T-cell (primary cell): ENCODE results near the gene PLCG2. TPM values are rescaled to one million over a fixed set of nuclear protein-coding genes. Genes with fewer than 3 reads are reported as not detected.

Source experiments
- ATAC-seq, 4 experiments: fragments of 200-7000 bp in 3 of 4; fragments of 150-1000 bp in 1 of 4; cut with Tn5 transposase; replicated peaks in 1 of 4; 1 replicate in 3 of 4; 2 replicates in 1 of 4; pipeline ENCODE4 v1.10.0; 2021; ENCODE audit warnings: moderate library complexity in 3 of 4, mild to moderate bottlenecking in 2 of 4, moderate number of reproducible peaks in 1 of 4
- CTCF ChIA-PET, 2 donors: fragments of 300-600 bp; sonication (Branson Sonifier 250); formaldehyde crosslinking; loops; one replicate each; lab custom pipeline; 2022; ENCODE audit warnings: antibody characterized with exemption in 2 of 2; lab: Charles Lee
- POLR2A ChIA-PET, 2 donors: fragments of 300-600 bp; sonication (Branson Sonifier 250); formaldehyde crosslinking; loops; one replicate each; lab custom pipeline; 2022; ENCODE audit warnings: antibody characterized with exemption in 2 of 2; lab: Charles Lee
- DNase-seq, 35 experiments: peaks; one replicate each; pipeline versions ENCODE4 v3.0.0 to v3.0.0-alpha.2; 2013 to 2023
- H3K27ac ChIP-seq: one replicate; pipeline ENCODE4 v1.5.1; 2013; ENCODE audit warnings: low read length
- H3K27me3 ChIP-seq, 2 experiments: replicated peaks in 1 of 2; 1 replicate in 1 of 2; 2 replicates in 1 of 2; pipeline versions ENCODE4 v1.6.1 to v1.7.0; 2013; ENCODE audit warnings: low read length in 1 of 2, mixed read lengths in 1 of 2; ENCODE audit not compliant: control insufficient read depth in 2 of 2, insufficient read depth in 2 of 2; ENCODE audit errors: extremely low read depth in 1 of 2
- H3K36me3 ChIP-seq, 2 donors: 1 replicate in 1 of 2; 2 replicates in 1 of 2; pipeline versions ENCODE4 v1.6.1 to v1.7.0; 2013; ENCODE audit warnings: low read length in 1 of 2; ENCODE audit not compliant: control insufficient read depth in 2 of 2, insufficient read depth in 1 of 2; ENCODE audit errors: extremely low read depth in 1 of 2
- H3K4me1 ChIP-seq, 2 experiments: 1 replicate in 1 of 2; 2 replicates in 1 of 2; pipeline versions ENCODE4 v1.6.1 to v1.7.0; 2013; ENCODE audit warnings: low read length in 2 of 2, mixed read lengths in 1 of 2; ENCODE audit not compliant: insufficient read depth in 2 of 2, control insufficient read depth in 1 of 2; ENCODE audit errors: extremely low read depth in 1 of 2
- H3K4me3 ChIP-seq, 2 donors: 1 replicate in 1 of 2; 2 replicates in 1 of 2; pipeline versions ENCODE4 v1.5.1 to v1.7.0; 2013; ENCODE audit warnings: mild to moderate bottlenecking in 2 of 2, low read length in 1 of 2, moderate library complexity in 1 of 2; ENCODE audit not compliant: control insufficient read depth in 1 of 2; ENCODE audit errors: extremely low read depth in 1 of 2
- H3K9me3 ChIP-seq: 2 replicates; pipeline ENCODE4 v1.7.0; 2013
- H3K27ac Mint-ChIP-seq, 2 donors: one replicate each; pipeline ENCODE4 v1.8.0; 2020 to 2021; ENCODE audit warnings: mild to moderate bottlenecking in 2 of 2, mixed read lengths in 2 of 2
- H3K27me3 Mint-ChIP-seq, 2 donors: one replicate each; pipeline ENCODE4 v1.8.0; 2021 to 2022; ENCODE audit warnings: mixed read lengths in 2 of 2
- H3K36me3 Mint-ChIP-seq: one replicate; pipeline ENCODE4 v1.8.0; 2021; ENCODE audit warnings: mixed read lengths
- H3K4me1 Mint-ChIP-seq, 3 donors: one replicate each; pipeline ENCODE4 v1.8.0; 2020 to 2022; ENCODE audit warnings: mixed read lengths in 3 of 3, mild to moderate bottlenecking in 1 of 3
- H3K4me3 Mint-ChIP-seq, 3 donors: one replicate each; pipeline ENCODE4 v1.8.0; 2020 to 2022; ENCODE audit warnings: mild to moderate bottlenecking in 3 of 3, mixed read lengths in 3 of 3, moderate library complexity in 3 of 3
- H3K9me3 Mint-ChIP-seq, 3 donors: one replicate each; pipeline ENCODE4 v1.8.0; 2020 to 2022; ENCODE audit warnings: mixed read lengths in 3 of 3
- WGBS: methylation state at CpG from one replicate; pipeline ENCODE4 v1.1.5; 2013; ENCODE audit warnings: missing lambda C conversion rate; ENCODE audit not compliant: insufficient coverage; 5-methylcytosine and 5-hydroxymethylcytosine counted together
- total RNA-seq, 35 experiments: library from RNA in 6 of 35; stranded (reverse) in 6 of 35; fragments of 120-200 nt in 1 of 35; gene quantifications; one replicate each; pipeline versions ENCODE4 v1.2.1 to v1.2.4 and lab custom pipeline; 2013 to 2026

PLCG2 gene
- total RNA-seq, 5 donors from 2014 or later (not counting 1 experiment from before 2014, with no cell fraction given), result 7.5 to 27.1 (median 12.1) TPM

DNA sequence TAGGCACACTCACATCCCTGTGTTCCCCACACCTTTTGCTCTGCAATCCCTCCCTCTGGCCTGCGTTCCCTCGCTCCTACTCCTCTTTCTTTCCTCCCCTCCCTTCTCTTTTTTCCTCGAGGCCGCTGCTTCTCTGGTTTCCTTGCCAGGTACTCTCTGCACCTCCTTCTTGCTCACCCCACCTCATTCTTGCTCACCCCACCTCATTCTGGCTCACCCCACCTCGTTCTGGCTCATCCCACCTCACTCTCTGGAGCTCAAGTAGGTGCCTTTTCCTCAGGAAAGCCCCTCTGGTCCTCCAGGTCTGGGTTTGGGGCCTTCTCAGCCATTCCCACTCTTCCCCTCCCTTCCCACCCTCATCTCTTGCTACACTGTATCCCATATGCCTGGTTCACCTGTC lies 103.5 kb downstream of the PLCG2 start:
- no peaks in the 10 kb centered on the region for H3K4me1 Mint-ChIP-seq
- no peak overlapping the region for H3K27ac ChIP-seq
- ChIA-PET CTCF (no interaction called here), POLR2A (no interaction called here)
- H3K36me3 ChIP-seq, result no peaks in the 10 kb centered on the region
- H3K36me3 Mint-ChIP-seq, result no peaks in the 10 kb centered on the region
- H3K9me3 Mint-ChIP-seq, result no peaks in the 10 kb centered on the region
- H3K27me3 ChIP-seq, result no peaks in the 10 kb centered on the region
- no peak overlapping the region for H3K4me3 ChIP-seq
- H3K9me3 ChIP-seq, result no peaks in the 10 kb centered on the region
- ATAC-seq (no peak), DNase-seq (no peak)
- no peaks in the 10 kb centered on the region for H3K27me3 Mint-ChIP-seq
- H3K4me3 Mint-ChIP-seq, result no peak overlapping the region
- no peaks in the 10 kb centered on the region for H3K4me1 ChIP-seq
- WGBS, result 82% methylated on average over 5 of the region's 5 CpGs
- no peak overlapping the region for H3K27ac Mint-ChIP-seq

DNA sequence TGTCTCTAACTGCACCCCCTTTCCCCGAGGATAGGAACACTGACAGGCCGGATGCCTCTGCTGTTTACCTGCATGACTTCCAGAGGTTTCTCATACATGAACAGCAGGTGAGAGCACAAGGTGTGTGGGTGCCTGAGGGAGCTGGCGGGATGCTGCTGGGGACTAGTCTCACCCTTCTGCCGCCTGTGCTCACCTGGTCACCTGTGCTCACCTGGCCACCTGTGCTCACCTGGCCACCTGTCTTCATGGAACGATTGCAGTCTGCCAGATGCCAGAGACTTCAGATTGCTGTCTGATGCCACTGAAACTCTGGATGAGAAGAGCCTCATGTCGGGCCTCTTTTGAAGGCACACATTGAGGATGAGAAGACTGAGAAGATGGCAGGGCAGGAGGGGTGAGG lies 104.1 kb downstream of the PLCG2 start:
- ATAC-seq (no peak), DNase-seq (no peak)
- Histone ChIP-seq H3K27me3 (no peaks in the 10 kb centered on the region), H3K4me3 (no peak overlapping the region), H3K9me3 (no peaks in the 10 kb centered on the region), H3K27ac (no peak overlapping the region), H3K4me1 (no peaks in the 10 kb centered on the region), H3K36me3 (no peaks in the 10 kb centered on the region)
- Mint-ChIP-seq H3K27me3 (no peaks in the 10 kb centered on the region), H3K4me3 (no peak overlapping the region), H3K36me3 (no peaks in the 10 kb centered on the region), H3K27ac (no peak overlapping the region), H3K4me1 (no peaks in the 10 kb centered on the region), H3K9me3 (no peaks in the 10 kb centered on the region)
- CTCF ChIA-PET, result no interaction called here
- WGBS, result 92% methylated on average over 6 of the region's 6 CpGs
- POLR2A ChIA-PET, result no interaction called here

DNA sequence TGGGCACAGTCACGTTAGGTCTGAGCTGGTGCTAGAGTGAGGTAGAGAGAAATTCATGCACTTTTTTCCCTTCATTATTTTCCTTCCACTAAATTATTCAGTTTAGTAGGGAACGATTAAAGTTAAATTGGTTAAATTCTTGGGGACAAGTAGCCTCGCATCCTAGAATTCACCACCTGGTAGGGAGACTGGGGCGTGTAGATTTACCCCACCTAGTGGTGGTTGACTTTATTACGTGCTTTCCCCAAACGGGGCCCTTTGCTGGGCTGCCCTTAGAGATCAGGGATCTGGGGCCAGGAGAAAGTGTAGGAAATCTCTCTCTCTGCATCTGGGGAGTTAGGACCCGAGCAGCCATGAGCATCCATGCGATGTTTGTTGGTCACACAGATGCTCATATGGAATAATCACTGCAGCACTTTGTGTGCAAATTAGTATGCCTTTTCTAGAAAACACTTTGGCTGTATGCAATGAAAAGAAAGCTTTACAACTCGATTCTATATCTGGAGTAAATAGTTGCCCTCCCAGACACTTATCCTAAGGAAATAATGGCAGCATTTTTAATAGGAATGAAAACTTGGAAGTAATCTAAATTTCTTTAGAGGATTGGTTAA lies 107.0 kb downstream of the PLCG2 start:
- H3K36me3 ChIP-seq, result no peaks in the 10 kb centered on the region
- ChIA-PET CTCF (interaction anchor here (0.6 to 1.2 kb wide), 3 partner anchors 264 to 1087 kb away, joined by 3 read pairs; no protein-coding TSS in a partner anchor), POLR2A (no interaction called here)
- no peak overlapping the region for H3K4me3 ChIP-seq
- WGBS, result 51% methylated on average over 2 of the region's 9 CpGs
- peaks cover 0 to 2% of the 10 kb centered on the region in 2 experiments for H3K4me1 ChIP-seq
- H3K27ac ChIP-seq, result no peak overlapping the region
- no peaks in the 10 kb centered on the region for H3K4me1 Mint-ChIP-seq
- peak in 1 of 4 experiments; percentile 48 for ATAC-seq
- no peaks in the 10 kb centered on the region for H3K9me3 ChIP-seq
- DNase-seq, result peak in 3 of 35 experiments; percentile 6 to 47 (median 18)
- no peaks in the 10 kb centered on the region for H3K36me3 Mint-ChIP-seq
- H3K9me3 Mint-ChIP-seq, result no peaks in the 10 kb centered on the region
- peaks cover 0 to 1% of the 10 kb centered on the region in 2 donors for H3K27me3 Mint-ChIP-seq
- H3K27ac Mint-ChIP-seq, result no peak overlapping the region
- H3K27me3 ChIP-seq, result no peaks in the 10 kb centered on the region
- no peak overlapping the region for H3K4me3 Mint-ChIP-seq

GRCh38 chr16:81888520-81889394 lies 109.7 kb downstream of the PLCG2 start:
- ATAC-seq (no peak), DNase-seq (no peak)
- POLR2A ChIA-PET, result no interaction called here
- Histone ChIP-seq H3K4me3 (no peak overlapping the region), H3K27ac (no peak overlapping the region), H3K27me3 (no peaks in the 10 kb centered on the region), H3K4me1 (peaks cover 0 to 2% of the 10 kb centered on the region in 2 experiments), H3K36me3 (no peaks in the 10 kb centered on the region), H3K9me3 (no peaks in the 10 kb centered on the region)
- Mint-ChIP-seq H3K9me3 (no peaks in the 10 kb centered on the region), H3K4me3 (no peak overlapping the region), H3K27me3 (peaks cover 0 to 1% of the 10 kb centered on the region in 2 donors), H3K36me3 (no peaks in the 10 kb centered on the region), H3K27ac (no peak overlapping the region), H3K4me1 (no peaks in the 10 kb centered on the region)
- CTCF ChIA-PET, result interaction anchor here (0.5 to 1.1 kb wide), 3 partner anchors 19 to 696 kb away, joined by 3 to 5 read pairs (median 4); no protein-coding TSS in a partner anchor
- WGBS, result 85% methylated on average over 13 of the region's 16 CpGs

GRCh38 chr16:81891736-81892364 lies 112.8 kb downstream of the PLCG2 start:
- peaks cover 0 to 6% of the 10 kb centered on the region in 2 donors for H3K36me3 ChIP-seq
- CTCF ChIA-PET, result interaction anchor here (0.6 to 1.7 kb wide), 3 partner anchors 18 to 169 kb away, joined by 3 to 4 read pairs (median 4); no protein-coding TSS in a partner anchor

DNA sequence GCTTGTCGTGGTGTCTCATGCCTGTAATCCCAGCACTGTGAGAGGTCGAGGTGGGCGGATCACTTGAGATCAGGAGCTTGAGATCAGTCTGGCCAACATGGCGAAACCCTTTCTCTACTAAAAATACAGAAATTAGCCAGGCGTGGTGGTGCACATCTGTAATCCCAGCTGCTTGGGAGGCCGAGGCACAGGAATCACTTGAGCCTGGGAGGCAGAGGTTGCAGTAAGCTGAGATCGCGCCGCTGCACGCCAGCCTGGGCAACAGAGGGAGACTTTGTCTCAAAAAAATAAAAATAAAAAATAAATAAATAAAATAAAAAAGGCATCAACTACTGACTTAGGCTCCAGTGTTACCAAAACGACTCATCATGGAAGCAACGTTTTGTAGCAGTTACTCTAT lies 115.5 kb downstream of the PLCG2 start:
- CTCF ChIA-PET, result interaction anchor here (0.6 to 1.2 kb wide), 2 partner anchors 19 to 21 kb away, joined by 3 to 19 read pairs; no protein-coding TSS in a partner anchor
- DNase-seq (no peak), ATAC-seq (no peak)
- H3K4me1 Mint-ChIP-seq, result no peaks in the 10 kb centered on the region
- WGBS, result 86% methylated on average over 2 of the region's 12 CpGs
- H3K9me3 ChIP-seq, result no peaks in the 10 kb centered on the region
- H3K27me3 ChIP-seq, result no peaks in the 10 kb centered on the region
- peaks cover 0 to 2% of the 10 kb centered on the region in 2 experiments for H3K4me1 ChIP-seq
- peaks cover 0 to 6% of the 10 kb centered on the region in 2 donors for H3K36me3 ChIP-seq
- peaks cover 0 to 1% of the 10 kb centered on the region in 2 donors for H3K27me3 Mint-ChIP-seq
- POLR2A ChIA-PET, result no interaction called here
- no peak overlapping the region for H3K27ac ChIP-seq
- H3K36me3 Mint-ChIP-seq, result no peaks in the 10 kb centered on the region
- no peak overlapping the region for H3K4me3 Mint-ChIP-seq
- no peak overlapping the region for H3K27ac Mint-ChIP-seq
- H3K4me3 ChIP-seq, result no peak overlapping the region
- H3K9me3 Mint-ChIP-seq, result no peaks in the 10 kb centered on the region

More at GRCh38 chr16:81891736-81892364, 112.8 kb downstream of the PLCG2 start:
- peaks cover 0 to 1% of the 10 kb centered on the region in 2 donors for H3K27me3 Mint-ChIP-seq
- no peak overlapping the region for H3K4me3 Mint-ChIP-seq
- H3K9me3 Mint-ChIP-seq, result no peaks in the 10 kb centered on the region
- Histone ChIP-seq H3K9me3 (no peaks in the 10 kb centered on the region), H3K27me3 (no peaks in the 10 kb centered on the region), H3K4me1 (peaks cover 0 to 2% of the 10 kb centered on the region in 2 experiments), H3K27ac (no peak overlapping the region), H3K4me3 (no peak overlapping the region)
- DNase-seq (no peak), ATAC-seq (no peak)
- POLR2A ChIA-PET, result no interaction called here
- no peaks in the 10 kb centered on the region for H3K4me1 Mint-ChIP-seq
- WGBS, result 94% methylated on average over 5 of the region's 6 CpGs
- no peaks in the 10 kb centered on the region for H3K36me3 Mint-ChIP-seq
- H3K27ac Mint-ChIP-seq, result no peak overlapping the region
